NCI-H1105 (cell line): Measurements from ENCODE around the gene DLG2.
"Not testable (repeated sequence)": the region's sequence is repeated elsewhere in the genome, so short reads cannot be mapped to it uniquely, and the experiment has no call there.

ENCODE experiments used
- DNase-seq: peaks from one replicate; lab custom pipeline; 2025; lab: John Stamatoyannopoulos, UW

DLG2 gene

DNA sequence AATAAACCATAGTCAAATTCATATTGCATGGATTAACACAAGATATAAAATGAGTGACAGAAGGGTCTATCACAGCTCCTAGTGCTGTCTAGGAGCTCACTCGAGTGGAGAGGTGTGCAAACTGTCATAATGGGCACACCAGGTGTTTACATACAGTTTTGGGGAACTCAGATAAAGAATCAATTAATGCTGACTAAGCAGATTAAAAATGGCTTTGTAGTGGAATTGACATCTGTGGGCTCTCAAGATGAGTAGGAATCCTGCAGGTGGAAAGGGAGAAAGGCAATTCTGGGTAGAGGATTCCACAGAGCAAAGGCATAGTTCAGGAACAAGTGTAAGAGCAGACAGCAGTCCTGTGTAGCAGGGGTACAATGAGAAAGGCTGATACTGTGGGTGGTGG, 1844.8 kb downstream of the DLG2 start:
- DNase-seq, result no peak

DNA sequence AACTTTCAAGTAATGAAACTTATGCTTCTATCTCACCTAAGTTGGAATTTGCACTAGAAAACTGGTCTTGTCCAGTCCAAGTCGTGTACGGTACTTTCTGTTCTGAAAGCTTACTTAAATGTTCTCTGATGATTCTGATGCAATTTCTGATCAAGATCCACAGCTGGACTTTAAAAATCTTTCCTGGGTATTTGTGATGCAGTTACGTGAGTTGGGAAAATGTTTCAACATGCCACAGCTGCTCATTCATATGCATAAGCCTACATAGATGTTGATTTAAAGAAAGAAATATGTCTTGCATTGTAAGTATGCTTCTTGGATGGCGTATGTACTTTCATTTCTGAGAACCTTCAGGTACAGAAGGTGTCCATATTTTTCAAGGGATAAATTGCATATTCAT, 1847.3 kb downstream of the DLG2 start:
- DNase-seq, result no peak

DNA sequence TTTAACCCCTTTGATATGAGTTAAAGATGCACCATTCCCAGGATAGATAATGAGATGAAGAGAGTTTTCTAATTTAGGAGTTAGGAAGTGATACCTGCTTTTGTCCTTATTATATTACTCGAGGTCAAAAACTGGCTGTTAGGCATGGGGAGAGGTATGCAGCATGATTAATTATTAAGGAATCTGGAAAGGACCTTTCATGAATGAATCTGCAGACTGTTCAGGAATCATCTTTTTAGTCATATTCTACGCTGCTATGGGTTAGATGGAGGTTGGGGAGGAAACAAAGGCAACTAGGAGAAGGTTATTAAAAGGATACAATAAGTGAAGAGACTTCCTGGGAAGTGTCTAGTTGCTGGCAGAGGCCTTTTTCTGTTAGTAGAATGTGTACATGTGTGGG, 1848.5 kb downstream of the DLG2 start:
- no peak for DNase-seq

DNA sequence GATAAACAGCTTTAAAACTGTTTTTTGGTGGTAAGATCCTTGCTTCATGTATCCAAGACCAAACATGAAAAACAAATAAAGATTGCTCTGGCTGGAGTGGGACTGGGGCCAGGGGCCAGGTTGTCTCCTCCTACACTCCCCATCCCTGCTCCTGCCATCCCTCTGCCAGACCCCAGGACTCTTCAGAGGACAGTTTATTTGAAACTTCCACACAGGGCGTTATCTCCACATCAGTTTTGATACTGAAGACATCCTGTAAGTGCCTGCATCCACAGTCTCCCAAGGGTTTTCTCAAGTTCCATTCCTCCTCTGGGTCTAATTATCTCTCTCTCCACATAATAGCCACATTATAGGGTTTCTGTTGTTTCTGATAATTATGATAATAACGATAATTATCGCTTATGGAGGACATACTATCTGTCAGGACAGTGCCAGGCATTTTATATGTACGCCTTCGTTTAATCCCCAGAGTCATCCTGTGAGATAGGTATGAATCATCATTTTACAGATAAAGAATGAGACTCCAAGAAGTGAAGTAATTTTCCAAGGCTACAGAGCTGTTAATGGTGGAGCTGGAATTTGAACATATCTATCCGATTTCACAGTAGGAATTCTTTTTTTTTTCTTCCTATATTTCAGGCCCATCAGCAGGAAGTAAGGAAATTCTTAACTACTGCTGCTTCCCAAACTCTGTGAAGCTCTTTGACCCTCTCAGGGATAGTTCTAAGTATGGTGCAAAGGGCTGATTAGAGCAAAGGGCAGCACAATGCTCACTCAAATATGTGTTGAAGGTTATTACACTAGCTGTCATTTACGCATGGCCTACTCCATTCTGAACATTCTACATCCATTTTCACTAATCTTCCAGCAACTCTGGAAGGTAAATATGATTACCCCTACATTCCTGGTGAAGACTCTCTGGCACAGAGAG, 1852.9 kb downstream of the DLG2 start:
- peak; percentile 37 for DNase-seq

DNA sequence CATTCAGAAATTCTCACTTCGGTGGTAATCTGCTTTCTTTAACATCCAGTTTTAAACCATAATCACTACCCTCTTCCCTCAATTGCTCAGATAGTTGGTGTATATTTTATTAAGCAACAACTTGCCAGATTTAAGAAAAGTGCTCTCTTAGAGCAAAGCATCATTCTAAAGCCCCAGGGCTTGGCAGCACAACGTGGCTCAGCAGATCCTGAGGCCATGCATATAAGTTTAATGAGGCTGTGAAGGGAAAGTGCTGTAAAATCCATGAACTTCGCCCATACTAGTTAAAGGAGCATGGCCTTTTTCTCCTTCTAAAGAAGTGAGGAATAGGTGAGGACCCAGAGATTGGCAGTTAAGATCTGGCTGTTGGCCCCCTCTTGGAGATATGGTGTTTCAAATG, 1858.7 kb downstream of the DLG2 start:
- no peak for DNase-seq

DNA sequence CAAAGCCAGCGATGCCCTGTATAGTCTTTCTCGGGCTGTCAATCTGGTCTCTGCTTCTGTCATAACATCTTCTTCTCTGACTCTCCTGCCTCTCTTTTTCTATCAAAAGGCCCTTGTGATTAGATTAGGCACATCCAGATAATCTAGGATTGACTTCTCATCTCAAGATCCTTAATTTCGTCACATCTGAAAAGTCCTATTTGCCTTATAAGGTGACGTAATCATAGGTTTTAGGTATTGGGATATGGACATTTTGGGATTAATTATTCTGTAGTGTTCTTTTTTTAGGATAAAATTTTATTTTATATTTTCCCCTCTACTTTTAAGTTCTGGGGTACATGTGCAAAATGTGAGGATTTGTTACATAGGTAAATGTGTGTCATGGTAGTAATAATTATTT, 1860.2 kb downstream of the DLG2 start:
- no peak for DNase-seq

DNA sequence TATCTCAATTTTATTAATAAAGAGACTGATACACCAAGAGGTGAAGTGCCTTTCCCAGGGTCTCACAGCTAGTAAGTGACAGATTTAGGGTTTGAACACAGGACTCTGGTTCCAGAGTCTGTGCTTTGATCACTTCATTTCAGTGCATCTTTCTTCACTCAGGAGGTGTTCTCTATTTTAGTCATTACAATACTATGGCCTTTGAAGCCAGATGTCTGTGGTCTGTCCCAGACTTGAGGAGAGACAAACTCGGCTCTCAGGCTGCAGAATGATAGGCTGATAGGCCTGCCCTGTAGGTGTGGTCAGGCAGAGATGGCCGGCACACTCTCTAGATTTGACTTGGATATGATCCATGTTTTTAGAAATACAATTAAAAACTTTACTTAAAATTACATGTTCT, 1862.5 kb downstream of the DLG2 start:
- no peak for DNase-seq

DNA sequence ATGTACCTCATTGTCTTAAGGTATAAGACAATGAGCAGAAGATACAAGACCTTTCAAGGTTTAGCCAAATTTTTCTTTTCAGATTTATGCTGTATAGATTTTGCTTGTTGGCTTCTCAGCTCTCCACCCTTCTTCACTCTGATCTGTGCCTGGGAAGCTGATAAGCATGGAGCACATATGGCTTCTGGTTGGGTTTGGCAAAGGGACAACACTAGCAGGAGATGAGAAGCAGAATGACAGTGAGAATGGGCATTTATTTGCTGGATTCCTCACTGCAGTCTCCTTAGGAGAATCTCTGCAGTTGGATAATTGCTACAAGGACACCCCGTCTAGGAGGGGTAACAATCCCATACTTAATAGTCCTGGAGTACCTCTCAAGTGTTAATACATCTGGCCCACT, 1866.2 kb downstream of the DLG2 start:
- DNase-seq, result no peak

DNA sequence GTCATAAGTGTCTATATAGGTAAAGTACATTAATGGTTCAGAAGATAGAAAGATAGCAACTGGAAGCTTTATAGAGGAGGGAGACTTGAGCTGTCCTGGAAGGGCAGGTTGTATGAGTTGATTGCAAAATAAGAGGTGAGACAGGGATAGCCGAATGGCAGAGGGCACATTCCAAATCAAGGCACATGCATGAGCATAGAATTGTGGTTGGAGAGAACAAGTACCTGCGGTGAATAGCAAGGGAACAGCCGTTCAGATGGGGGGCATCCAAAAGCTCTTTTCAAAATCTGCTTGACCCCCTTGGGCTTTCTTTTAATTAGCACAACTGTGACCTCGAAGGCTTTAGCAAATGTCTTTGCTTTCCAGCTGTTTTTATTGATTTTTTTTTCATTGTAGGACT, 1868.0 kb downstream of the DLG2 start:
- DNase-seq, result no peak

DNA sequence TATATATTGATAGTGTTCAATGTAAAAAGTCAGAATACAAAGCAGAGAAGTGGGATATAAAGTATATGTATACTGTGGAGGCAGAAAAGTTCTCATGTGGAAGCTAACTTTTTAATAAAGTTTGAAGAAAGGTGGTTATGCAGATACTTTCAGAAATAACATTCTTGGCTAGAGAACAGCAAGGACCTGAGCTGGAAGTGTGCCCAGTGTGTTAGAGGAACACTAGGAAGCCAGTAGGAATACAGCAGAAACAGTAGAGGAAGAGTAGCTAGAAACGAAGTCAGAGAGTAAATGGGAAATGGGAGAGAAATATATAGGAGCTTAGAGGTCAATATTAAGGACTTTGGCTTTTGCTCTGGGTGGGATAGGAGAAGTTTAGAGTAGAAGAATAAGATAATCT, 1876.1 kb downstream of the DLG2 start:
- no peak for DNase-seq

DNA sequence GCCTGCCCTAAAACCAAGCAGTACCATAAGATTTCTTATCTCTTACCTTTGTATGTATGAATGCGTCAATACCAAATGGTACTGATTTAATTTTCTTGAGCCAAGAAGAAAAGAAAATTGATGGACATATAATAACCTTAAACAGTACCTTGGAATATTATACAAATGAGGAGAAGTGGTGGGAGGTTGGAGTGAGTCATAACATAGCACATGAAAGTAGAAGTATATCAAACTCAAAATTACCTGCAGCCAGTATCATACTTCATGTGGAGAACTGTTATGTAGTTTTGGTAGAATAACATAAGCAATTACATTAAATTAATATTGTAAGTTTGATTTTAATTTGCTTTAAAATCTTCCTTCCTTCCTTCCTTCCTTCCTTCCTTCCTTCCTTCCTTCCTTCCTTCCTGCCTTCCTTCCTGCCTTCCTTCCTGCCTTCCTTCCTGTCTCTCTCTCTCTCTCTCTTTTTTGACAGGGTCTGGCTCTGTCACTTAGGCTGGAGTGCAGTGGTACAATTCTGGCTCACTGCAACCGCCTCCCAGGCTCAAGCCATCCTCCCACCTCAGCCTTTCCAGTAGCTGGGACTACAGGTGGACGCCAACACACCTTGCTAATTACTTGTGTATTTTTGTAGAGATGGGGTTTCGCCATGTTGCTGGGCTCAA, 1880.1 kb downstream of the DLG2 start:
- DNase-seq, result no peak

DNA sequence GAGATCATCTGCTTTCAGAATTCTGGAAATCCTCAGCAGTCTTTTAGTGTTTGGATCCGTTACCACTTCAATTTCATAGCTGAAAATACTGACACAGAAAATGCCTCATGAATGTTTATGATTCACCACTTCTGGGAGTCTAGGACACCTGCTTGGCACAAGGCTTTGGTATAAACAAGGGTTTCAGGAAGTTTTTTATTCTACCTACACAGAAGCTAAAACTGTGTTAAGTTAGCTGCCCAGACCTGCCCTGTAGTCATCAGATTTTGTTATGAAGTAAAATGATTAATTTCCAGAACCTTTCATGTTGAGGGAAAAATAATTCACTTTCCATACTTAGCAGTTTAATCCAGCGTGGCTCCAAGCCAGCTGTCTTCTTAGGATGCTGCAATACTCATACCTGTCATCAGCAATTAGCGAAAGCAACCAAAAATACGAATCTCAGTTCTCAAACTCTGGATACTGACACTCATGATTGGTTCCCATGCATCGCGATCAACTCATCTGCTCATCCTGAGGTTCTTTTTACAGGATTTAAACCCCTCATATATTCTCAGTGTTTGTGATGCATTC, 1882.4 kb downstream of the DLG2 start:
- no peak for DNase-seq

DNA sequence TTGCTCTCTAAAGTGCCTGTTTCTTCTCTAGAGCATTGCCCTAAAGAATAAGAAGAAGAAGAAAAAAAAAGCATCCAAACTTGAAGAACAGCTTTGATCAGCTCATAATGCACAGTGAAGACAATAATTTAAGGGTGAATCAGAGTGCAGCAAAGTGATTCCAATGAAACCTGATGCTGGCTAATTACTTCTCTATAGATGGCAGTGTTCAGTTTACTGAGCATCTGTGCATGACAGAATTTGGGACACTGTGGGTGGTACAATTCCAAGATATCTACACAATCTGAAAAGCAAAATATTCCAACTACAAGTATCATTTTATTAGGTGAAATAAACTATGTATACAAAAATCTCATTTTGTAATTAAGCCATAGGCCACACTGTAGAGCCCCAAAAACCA, 1890.5 kb downstream of the DLG2 start:
- no peak for DNase-seq

DNA sequence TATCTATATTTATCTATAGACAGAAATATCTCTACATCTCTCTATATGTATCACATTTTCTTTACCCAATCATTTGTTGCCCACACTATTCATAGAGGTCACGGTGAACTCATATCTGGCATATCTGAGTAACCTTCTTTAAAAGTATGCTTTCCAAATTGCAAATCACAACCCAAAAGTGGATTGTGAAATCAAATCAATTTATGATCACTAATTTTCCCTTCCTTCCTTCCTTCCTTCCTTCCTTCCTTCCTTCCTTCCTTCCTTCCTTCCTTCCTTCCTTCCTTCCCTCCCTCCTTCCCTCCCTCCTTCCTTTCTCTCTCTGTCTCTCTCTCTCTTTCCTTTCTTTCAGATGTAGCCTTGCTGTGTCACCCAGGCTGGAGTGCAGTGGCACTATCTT, 1893.0 kb downstream of the DLG2 start:
- no peak for DNase-seq

DNA sequence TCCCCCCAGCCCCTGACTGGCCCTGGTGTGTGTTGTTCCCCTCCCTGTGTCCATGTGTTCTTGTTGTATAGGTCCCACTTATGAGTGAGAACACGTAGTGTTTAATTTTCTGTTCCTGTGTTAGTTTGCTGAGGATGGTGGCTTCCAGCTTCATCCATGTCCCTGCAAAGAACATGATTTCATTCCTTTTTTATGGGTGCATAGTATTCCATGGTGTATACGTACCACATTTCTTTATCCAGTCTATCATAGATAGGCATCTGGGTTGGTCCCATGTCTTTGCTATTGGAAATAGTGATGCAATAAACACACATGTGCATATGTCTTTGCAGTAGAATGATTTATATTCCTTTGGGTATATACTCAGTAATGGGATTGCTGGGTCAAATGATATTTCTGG, 1895.9 kb downstream of the DLG2 start:
- DNase-seq, result not testable (repeated sequence)

DNA sequence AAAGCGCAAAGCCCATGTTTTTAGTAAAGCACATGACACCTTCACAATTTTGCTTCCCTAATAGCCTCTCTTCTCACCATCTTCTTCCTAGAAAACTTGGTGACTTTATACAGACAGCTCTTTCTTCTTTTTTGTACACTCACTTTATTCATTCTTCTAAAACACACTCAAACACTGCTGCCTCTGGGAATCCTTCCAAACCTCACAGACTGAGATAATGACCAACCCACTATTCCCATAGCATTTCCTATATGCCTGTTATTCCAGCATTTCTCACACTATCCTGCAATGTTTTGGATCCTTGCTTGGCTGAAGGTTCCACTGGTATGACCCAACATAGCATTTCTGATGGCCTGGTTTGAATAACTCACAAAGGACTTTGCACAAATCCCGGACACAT, 1898.9 kb downstream of the DLG2 start:
- no peak for DNase-seq

DNA sequence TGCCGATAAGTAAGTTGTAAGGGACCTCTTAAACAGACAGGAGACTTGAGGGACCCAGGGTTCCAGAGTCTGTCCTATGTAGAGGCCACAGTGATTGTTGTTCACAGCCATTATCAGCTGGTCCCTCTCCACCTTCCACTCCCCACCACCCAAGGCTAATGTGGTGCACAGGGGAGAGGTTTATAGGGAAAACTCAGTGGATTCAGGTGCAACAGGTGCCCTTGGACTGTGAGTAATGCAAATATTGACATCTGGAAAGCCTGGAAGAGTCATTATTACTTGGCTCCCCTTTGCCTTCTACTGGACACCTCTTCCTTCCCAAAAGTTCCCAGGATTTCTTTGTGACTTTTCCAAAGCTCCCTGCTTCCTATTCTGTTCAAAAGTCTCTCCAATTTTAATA, 1899.9 kb downstream of the DLG2 start:
- no peak for DNase-seq

DNA sequence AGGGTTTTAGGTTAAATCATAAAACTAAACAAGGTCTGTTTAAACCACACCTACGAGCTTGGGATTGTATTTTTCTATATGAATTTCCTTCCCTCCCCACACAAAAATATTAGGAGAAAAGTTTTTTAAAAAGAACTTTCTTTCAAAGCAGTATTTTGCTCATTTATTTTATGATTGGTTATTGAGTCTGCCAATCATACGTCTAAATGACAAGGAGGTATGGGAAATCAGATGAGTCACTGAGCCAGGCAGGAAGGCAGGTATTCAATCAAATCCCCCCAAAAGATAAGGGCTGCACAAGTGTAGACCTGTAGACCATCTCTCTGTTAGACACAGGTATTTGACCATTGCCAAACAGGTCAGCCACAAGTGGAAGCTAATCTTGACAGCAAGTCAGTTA, 1900.8 kb downstream of the DLG2 start:
- no peak for DNase-seq

DNA sequence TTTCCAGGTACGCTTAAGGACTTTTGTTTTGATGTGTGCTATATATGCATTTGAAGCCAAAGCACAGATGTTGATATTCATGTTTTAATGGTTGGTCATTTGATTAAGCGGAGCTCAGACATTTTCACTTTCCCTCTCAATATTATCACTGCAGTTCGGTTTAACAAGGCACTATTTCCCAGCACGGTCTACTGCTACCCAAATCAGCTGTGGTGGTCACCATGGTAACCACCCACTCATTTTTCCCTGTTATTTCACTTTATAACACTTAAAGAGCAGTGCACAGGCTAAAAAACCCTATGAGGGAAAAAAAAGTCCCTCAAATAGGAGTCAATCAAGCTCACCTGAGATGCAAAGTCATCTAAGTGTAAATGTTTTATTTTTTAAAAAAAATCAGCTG, 1901.4 kb downstream of the DLG2 start:
- DNase-seq, result no peak

DNA sequence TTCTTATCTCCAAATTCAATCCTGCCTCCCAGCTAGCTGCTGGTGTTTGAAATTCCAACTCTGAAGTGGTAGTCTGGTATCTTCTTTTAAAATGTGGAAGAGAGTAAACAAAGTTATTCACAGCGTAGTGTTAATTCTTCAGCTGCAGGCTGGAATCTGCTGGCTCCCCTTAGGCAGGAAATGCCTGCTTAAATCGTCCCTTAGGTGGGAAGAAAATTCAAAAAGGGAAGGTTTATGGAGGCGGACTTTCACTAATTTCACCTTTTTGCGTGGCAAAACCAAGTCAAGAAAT, 1901.9 kb downstream of the DLG2 start:
- no peak for DNase-seq

DNA sequence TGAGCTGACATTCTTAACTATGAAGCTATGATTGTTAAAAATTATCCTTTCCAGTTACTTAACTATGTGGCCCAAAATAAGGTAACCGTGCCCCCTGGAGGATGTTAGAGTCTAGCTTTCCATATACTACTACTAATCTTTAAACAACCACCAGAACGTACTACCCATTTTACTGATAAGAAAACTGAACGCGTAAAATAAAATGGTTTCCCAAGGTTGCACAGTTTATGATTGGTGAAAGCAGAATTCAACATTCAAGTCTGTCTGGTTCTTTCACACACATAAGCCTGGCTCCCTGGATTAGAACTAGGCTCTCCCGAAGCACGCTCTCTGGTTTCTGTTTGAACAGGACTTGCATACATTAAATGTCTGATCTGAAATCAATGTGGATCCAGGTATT, 1903.1 kb downstream of the DLG2 start:
- no peak for DNase-seq

DNA sequence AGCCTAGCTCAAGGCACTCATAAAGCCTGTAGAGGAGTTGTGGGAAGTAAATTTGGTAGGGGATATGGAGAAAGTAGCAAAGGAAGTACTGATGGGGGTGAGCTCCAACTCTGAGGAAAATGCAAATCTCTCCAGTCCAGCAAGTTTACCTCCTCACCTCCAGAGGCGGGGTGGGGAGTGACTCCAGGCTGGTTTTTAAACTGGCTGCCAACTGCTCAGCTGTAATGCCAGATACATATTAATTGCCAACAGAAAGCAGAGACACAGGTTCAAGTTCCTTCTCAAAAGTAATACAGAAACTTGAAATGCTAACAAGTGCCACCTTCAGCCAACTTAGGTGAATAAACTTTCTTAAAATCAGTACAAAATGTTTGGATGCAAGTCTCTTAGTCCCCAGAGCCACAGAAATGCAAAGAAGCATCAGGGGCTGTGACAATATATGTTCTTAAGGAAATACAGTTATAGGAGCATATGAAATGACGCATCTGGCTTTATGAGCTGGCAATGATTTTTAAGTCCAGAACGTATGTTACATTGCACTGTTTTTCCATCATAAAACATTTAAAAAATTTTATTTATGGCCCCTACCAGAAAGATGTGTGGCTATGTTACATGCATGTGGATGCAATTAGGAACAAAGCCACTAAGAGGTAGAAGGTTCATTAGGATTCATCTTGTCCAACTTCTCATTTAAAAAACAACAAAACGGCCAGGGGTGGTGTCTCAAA, 1904.6 kb downstream of the DLG2 start:
- no peak for DNase-seq

DNA sequence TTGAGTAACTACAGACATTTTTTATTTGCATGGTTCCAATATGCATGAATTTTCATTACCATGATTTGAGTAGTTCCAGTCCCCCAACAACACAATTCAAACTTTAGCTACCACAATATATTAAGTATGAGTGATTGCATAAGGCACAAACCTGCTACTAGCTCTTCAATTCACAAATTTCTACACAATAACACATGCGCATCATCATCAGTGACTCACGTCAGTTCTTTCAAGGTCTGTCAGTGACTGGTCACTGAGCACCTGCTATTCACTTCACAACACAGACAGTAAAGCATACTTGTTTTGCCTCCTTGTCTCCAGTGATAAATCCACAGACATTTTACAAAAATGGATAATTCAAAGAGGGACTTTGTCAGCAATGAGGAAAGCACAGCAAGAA, 1905.9 kb downstream of the DLG2 start:
- DNase-seq, result no peak
